Measurements from ENCODE around the gene RSBN1L.
"Not testable (repeated sequence)": the region's sequence is repeated elsewhere in the genome, so short reads cannot be mapped to it uniquely, and the experiment has no call there.

RSBN1L gene

GRCh38 chr7:77696057-77696642 lies at the start of gene RSBN1L:
Gene RSBN1L, plus strand, starts transcription at chr7:77696459. Its CDS starts 11 bp downstream, at chr7:77696470.
- peak; percentile 52 to 99 (median 98) for DNase-seq

- no peak for DNase-seq
These were observed 47.4 kb upstream of the RSBN1L start for GRCh38 chr7:77648742-77649338.

- no peak for DNase-seq
These were observed 46.4 kb upstream of the RSBN1L start for GRCh38 chr7:77649716-77650349.

- peak in 9 of 56 donors; percentile 2 to 13 (median 4) for DNase-seq
These were observed 44.6 kb upstream of the RSBN1L start for GRCh38 chr7:77651575-77652162.

- DNase-seq: not testable (repeated sequence)
These were observed 43.4 kb upstream of the RSBN1L start for GRCh38 chr7:77652826-77653225.

- DNase-seq: no peak
These were observed 42.7 kb upstream of the RSBN1L start for GRCh38 chr7:77653572-77653971.

GRCh38 chr7:77655356-77655755 lies 40.9 kb upstream of the RSBN1L start:
- DNase-seq: no peak

DNA sequence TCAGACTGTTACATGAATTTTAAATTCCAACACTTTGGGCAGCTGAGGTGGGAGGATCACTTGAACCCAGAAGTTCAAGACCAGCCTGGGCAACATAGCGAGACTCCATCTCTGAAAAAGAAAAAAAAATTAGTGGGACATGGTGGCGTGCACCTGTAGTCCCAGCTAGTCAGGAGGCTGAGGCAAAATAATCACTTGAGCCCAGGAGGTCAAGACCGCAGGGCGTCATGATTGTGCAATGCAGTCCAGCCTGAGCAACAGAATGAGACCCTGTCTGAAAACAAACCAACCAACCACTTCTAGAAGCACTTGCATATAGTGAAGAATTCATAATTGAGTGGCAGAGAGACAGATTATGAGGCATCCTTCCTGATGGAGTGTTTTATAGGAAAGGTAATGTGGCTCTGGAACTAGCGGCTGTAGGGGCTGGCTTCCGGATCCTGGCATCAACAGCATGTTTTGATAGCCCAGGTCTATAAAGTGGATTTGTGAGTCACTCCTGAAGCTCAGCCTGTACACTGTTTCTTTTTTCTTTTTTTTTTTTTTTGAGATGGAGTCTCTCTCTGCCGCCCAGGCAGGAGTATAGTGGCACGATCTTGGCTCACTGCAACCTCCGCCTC lies 40.3 kb upstream of the RSBN1L start:
- no peak for DNase-seq

GRCh38 chr7:77657427-77658224 lies 38.6 kb upstream of the RSBN1L start:
- DNase-seq: peak in 2 of 56 donors; percentile 1 to 6

- no peak for DNase-seq
These were observed 37.3 kb upstream of the RSBN1L start for GRCh38 chr7:77658928-77659327.

DNA sequence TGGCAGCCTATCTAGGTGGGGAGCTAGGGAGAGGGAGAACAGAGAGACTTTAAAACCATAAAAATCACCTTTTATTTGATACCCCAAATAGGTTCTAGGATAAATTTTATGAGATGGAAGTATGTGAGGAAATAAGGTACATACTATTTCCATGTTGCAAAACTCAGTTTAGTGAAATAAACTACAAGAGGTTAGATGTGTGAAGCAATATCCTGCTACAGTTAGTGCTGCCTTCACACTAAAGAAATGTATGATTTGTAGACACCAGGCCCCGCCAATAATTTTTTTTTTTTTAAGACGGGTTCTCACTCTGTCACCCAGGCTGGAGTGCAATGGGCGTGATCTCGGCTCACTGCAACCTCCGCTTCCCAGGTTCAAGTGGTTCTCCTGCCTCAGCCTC lies 34.4 kb upstream of the RSBN1L start:
- DNase-seq: no peak

DNA sequence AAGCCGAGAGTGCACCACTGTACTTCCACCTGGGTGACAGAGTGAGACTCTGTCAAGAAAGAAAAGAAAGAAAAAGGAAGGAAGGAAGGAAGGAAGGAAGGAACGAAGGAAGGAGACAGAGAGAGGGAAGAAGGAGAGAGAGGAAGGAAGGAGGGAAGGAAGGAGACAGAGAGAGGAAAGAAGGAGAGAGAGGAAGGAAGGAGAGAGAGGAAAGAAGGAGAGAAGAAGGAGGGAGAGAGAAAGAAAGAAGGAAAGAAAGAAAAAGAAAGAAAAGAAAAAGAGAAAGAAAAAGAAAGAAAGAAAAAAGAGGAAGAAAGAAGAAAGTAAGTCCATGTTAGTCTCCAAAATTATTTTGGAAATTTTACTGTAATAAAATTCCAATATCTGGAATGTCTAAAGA lies 33.4 kb upstream of the RSBN1L start:
- no peak for DNase-seq

DNA sequence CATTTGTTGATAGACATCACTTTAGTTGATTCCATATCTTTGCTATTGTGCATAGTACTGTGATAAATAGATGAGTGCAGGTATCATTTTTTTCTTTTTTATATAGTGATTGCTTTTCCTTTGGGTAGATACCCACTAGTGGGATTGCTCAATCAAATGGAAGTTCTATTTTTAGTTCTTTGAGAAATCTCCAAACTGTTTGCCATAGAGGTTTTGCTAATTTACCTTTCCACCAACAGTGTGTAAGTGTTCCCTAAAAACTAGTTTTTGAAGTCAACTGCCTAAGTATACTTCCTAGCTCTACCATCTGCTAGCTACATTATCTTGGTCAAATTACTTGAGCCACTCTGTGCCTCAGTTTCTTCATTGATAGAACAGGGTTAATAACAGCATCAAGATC lies 31.5 kb upstream of the RSBN1L start:
- no peak for DNase-seq

DNA sequence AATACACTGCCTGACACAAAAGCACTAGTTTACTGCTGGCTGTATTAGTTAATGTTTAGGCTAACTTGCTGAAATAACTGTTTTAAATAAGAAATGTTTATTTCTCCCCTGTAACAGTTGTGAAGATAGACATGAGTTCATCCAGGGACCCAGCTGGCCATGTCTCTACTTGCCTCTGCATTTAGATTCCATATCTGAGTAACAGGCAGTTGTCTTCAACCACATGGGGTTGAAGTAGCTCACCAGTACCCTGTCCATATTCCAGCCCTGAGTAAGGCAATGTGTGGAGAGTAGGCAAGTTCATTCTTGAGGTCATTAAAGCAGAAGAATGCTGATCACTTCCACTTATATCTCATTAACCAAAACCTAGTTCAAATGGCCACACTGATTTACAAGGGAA lies 31.1 kb upstream of the RSBN1L start:
- no peak for DNase-seq

DNA sequence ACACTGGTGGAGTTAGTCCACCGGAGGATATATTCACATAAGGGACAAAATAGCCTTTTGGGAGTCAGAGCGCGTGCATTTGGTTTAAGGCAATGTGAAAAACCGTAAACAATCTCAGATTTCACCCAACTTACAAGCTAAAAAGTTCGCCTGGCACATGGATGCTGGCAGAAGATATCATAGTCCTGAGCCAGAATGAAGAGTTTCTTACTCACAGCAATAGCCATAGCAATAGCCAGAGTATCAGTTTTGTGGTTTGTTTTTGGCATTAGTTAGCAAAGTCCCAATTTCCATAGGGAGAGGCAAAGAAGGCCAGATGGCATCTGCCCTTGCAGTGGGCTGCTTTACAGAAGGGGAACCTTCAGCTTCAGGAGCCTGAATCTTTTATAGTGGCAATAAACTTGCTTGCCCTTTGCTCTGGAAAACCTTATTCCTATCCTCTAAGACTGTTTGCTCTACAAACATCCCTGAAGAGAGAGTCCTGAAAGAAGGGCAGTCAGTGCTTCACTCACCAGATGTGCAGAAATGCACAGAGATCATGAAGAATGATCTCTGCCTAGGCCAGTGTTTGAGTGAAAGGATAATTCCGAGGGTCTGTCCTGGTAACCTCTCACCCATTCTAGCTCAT lies 28.7 kb upstream of the RSBN1L start:
- no peak for DNase-seq

- no peak for DNase-seq
These were observed 21.4 kb upstream of the RSBN1L start for GRCh38 chr7:77674878-77675277.

GRCh38 chr7:77679608-77680007 lies 16.7 kb upstream of the RSBN1L start:
- DNase-seq: no peak

DNA sequence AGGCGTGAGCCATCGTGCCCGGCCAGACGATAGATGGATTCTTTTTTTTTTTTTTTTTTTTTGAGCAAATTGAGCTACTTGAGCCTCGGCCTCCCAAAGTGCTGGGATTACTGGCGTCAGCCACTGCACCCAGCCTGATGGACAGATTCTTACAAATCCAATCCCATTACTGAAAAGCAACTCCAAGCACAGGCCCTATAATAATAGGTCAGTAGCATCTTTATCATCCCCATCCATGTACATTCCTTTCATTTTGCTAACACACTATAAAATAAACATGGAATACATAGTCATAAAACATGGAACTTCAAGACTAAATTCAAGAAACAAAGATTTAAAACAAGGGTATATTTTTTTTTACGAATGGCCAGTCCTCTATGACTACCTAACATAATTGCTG lies 16.0 kb upstream of the RSBN1L start:
- DNase-seq: no peak

DNA sequence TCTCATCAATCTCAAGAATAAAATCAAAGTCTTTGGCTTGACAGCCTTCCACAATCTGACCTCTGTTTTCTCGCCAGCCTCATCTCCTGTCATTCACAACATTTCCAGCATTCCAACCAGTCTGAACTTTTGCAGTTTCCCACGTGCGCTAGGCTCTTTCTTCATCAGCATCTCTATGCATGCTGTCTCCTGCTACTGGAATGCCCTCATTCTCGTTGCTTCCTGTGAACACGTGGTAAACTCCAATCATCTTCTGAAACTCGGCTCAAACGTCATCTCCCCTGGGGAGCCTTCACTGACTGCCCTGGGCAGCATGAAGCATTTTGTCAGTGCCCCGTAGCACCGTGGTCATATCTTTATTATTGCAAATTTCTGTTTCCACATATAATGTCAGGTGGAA lies 12.2 kb upstream of the RSBN1L start:
- no peak for DNase-seq

- DNase-seq: no peak
These were observed 11.0 kb upstream of the RSBN1L start for GRCh38 chr7:77685233-77685632.
